SK-N-SH (cell line): ENCODE measurements around the gene MAST1. TPM values are rescaled to one million over a fixed set of nuclear protein-coding genes. Genes with fewer than 3 reads are reported as not detected.

Experiments used
- CTCF ChIA-PET: fragments of 300-600, 350-600 bp; formaldehyde crosslinking; extraction: SDS; loops from one replicate; lab custom pipeline; 2021; lab: Yijun Ruan, JAX
- POLR2A ChIA-PET: fragments of 350-600 bp; sonication (Branson Sonifier 250); formaldehyde crosslinking; extraction: SDS; loops from one replicate; lab custom pipeline; 2020; ENCODE audit warnings: antibody characterized with exemption, inconsistent platforms; lab: Yijun Ruan, JAX
- DNase-seq: peaks from one replicate; pipeline ENCODE4 v3.0.0; 2012
- H2AFZ ChIP-seq: fragments of 200-600 bp; sonication (generic); 2 replicates; pipeline ENCODE4 v1.8.1; 2016; ENCODE audit warnings: antibody characterized with exemption, mild to moderate bottlenecking, low read depth
- H3F3A ChIP-seq: fragments of 200-600 bp; sonication (generic); replicated peaks from 2 replicates; pipeline ENCODE3; 2016; ENCODE audit warnings: antibody characterized with exemption, mild to moderate bottlenecking; ENCODE audit not compliant: insufficient read depth
- H3K27ac ChIP-seq, 2 experiments: fragments of 200-500 bp in 1 of 2; fragments of 200-600 bp in 1 of 2; sonication (Bioruptor generic) in 1 of 2; sonication (generic), shearing (Covaris generic) in 1 of 2; 2 replicates each; pipeline versions ENCODE4 v1.5.1 to v1.6.1; 2014 to 2016; ENCODE audit warnings: low read depth in 2 of 2, inconsistent platforms in 1 of 2, low read length in 1 of 2, mild to moderate bottlenecking in 1 of 2, mixed read lengths in 1 of 2
- H3K27me3 ChIP-seq: fragments of 200-600 bp; sonication (generic), shearing (Covaris generic); 2 replicates; pipeline ENCODE4 v1.6.1; 2016; ENCODE audit warnings: mixed run types; ENCODE audit not compliant: insufficient read depth
- H3K36me3 ChIP-seq, 2 experiments: fragments of 200-500 bp in 1 of 2; fragments of 200-600 bp in 1 of 2; sonication (Bioruptor generic) in 1 of 2; sonication (generic) in 1 of 2; replicated peaks in 1 of 2; 2 replicates each; pipeline versions ENCODE3 to v1.5.1; 2014 to 2016; ENCODE audit warnings: low read length in 1 of 2, mild to moderate bottlenecking in 1 of 2; ENCODE audit not compliant: insufficient read depth in 2 of 2, control insufficient read depth in 1 of 2
- H3K4me1 ChIP-seq, 2 experiments: fragments of 200-500 bp in 1 of 2; fragments of 200-600 bp in 1 of 2; sonication (Bioruptor generic) in 1 of 2; sonication (generic), shearing (Covaris generic) in 1 of 2; 2 replicates each; pipeline versions ENCODE4 v1.5.1 to v1.6.1; 2014 to 2016; ENCODE audit warnings: low read depth in 1 of 2, low read length in 1 of 2, mixed run types in 1 of 2; ENCODE audit not compliant: insufficient read depth in 2 of 2, control insufficient read depth in 1 of 2
- H3K4me2 ChIP-seq: fragments of 200-600 bp; sonication (generic), shearing (Covaris generic); 2 replicates; pipeline ENCODE4 v1.6.1; 2017; ENCODE audit warnings: mixed run types
- H3K4me3 ChIP-seq, 2 experiments: fragments of 200-500 bp in 1 of 2; fragments of 200-600 bp in 1 of 2; sonication (Bioruptor generic) in 1 of 2; sonication (generic), shearing (Covaris generic) in 1 of 2; 2 replicates each; pipeline versions ENCODE4 v1.5.1 to v1.8.1; 2014 to 2016; ENCODE audit warnings: low read depth in 2 of 2, inconsistent platforms in 1 of 2, low read length in 1 of 2, mild to moderate bottlenecking in 1 of 2, mixed read lengths in 1 of 2, moderate library complexity in 1 of 2
- H3K79me2 ChIP-seq: fragments of 200-600 bp; sonication (generic); 2 replicates; pipeline ENCODE4 v1.8.1; 2017; ENCODE audit warnings: mild to moderate bottlenecking; ENCODE audit not compliant: insufficient read depth
- H3K9ac ChIP-seq: fragments of 200-600 bp; sonication (generic); 2 replicates; pipeline ENCODE4 v1.6.1; 2017; ENCODE audit warnings: mixed run types
- H3K9me2 ChIP-seq: fragments of 200-600 bp; sonication (generic); 2 replicates; pipeline ENCODE4 v1.6.1; 2017; ENCODE audit warnings: mixed run types
- H3K9me3 ChIP-seq: fragments of 200-600 bp; sonication (generic); 2 replicates; pipeline ENCODE4 v1.6.1; 2017; ENCODE audit warnings: mixed run types, mild to moderate bottlenecking, moderate library complexity
- H4K20me1 ChIP-seq: fragments of 200-600 bp; sonication (generic); 2 replicates; pipeline ENCODE4 v1.6.1; 2017; ENCODE audit warnings: mild to moderate bottlenecking, mixed run types; ENCODE audit not compliant: insufficient read depth
- ELF1 ChIP-seq: IDR thresholded peaks from 2 replicates; pipeline ENCODE4 v1.4.0; 2012
- FOSL2 ChIP-seq: IDR thresholded peaks from 2 replicates; pipeline ENCODE4 v1.4.0; 2012; ENCODE audit warnings: low read depth, mild to moderate bottlenecking, moderate library complexity, borderline replicate concordance
- IRF3 ChIP-seq: fragments of 150-350 bp; IDR thresholded peaks from 2 replicates; pipeline ENCODE4 v1.6.1; 2016; ENCODE audit warnings: mild to moderate bottlenecking, low read depth, low read length
- MXI1 ChIP-seq: IDR thresholded peaks from 2 replicates; pipeline ENCODE4 v1.6.1; 2012; ENCODE audit warnings: mild to moderate bottlenecking, low read depth, low read length, improper control_type of control experiment
- NFIC ChIP-seq: IDR thresholded peaks from 2 replicates; pipeline ENCODE4 v1.4.0; 2012; ENCODE audit warnings: borderline replicate concordance
- RFX5 ChIP-seq: IDR thresholded peaks from 2 replicates; pipeline ENCODE4 v1.6.1; 2012; ENCODE audit warnings: mild to moderate bottlenecking, improper control_type of control experiment, low read length
- RXRA ChIP-seq: IDR thresholded peaks from 2 replicates; pipeline ENCODE4 v1.4.0; 2012; ENCODE audit warnings: low read depth, mild to moderate bottlenecking, borderline replicate concordance
- SMC3 ChIP-seq: IDR thresholded peaks from 2 replicates; pipeline ENCODE4 v1.6.1; 2012; ENCODE audit warnings: low read depth, low read length, improper control_type of control experiment
- USF1 ChIP-seq: IDR thresholded peaks from 2 replicates; pipeline ENCODE4 v1.4.0; 2012; ENCODE audit warnings: low read depth, borderline replicate concordance
- ZBTB33 ChIP-seq: IDR thresholded peaks from 2 replicates; pipeline ENCODE4 v1.4.0; 2012; ENCODE audit warnings: low read depth, borderline replicate concordance
- WGBS: methylation state at CpG from one replicate; pipeline ENCODE4 v1.1.6; 2017; ENCODE audit warnings: low lambda C conversion rate; 5-methylcytosine and 5-hydroxymethylcytosine counted together
- polyA plus RNA-seq, 3 experiments: library from polyadenylated mRNA; depleted of rRNA; stranded (reverse); fragments of >200 nt; gene quantifications; 2 replicates each; pipeline ENCODE4 v1.2.3, GENCODE V29; 2012
- TF ChIP-seq, protein P1 (sequence below): IDR thresholded peaks from 2 replicates; pipeline ENCODE4 v1.6.1; 2012; ENCODE audit warnings: mild to moderate bottlenecking, low read depth, low read length, moderate library complexity

The MAST1 gene
- polyA plus RNA-seq, 1 of the 3 experiments (the other 2 are of a cell fraction): 9.7 TPM

- Histone ChIP-seq H3K9me3 (no peaks in the 10 kb centered on the region), H2AFZ (no peak overlapping the region), H3K9me2 (no peaks in the 10 kb centered on the region), H3K4me1 (peaks cover 0 to 9% of the 10 kb centered on the region in 2 experiments; a peak in 1 of 4 replicates), H3F3A (peaks cover 6% of the 10 kb centered on the region), H3K27ac (no peak overlapping the region), H4K20me1 (no peaks in the 10 kb centered on the region), H3K9ac (no peak overlapping the region), H3K79me2 (no peaks in the 10 kb centered on the region), H3K27me3 (peaks cover 11% of the 10 kb centered on the region; the same call in 1 of the 2 replicates), H3K4me2 (no peak overlapping the region), H3K36me3 (peaks cover 0 to 3% of the 10 kb centered on the region in 2 experiments), H3K4me3 (no peak overlapping the region)
- TF ChIP-seq FOSL2 (no peak), USF1 (no peak), MXI1 (no peak), RXRA (no peak), IRF3 (no peak), ZBTB33 (no peak), NFIC (no peak), SMC3 (no peak), ELF1 (no peak), RFX5 (no peak)
- TF ChIP-seq, protein P1, sequence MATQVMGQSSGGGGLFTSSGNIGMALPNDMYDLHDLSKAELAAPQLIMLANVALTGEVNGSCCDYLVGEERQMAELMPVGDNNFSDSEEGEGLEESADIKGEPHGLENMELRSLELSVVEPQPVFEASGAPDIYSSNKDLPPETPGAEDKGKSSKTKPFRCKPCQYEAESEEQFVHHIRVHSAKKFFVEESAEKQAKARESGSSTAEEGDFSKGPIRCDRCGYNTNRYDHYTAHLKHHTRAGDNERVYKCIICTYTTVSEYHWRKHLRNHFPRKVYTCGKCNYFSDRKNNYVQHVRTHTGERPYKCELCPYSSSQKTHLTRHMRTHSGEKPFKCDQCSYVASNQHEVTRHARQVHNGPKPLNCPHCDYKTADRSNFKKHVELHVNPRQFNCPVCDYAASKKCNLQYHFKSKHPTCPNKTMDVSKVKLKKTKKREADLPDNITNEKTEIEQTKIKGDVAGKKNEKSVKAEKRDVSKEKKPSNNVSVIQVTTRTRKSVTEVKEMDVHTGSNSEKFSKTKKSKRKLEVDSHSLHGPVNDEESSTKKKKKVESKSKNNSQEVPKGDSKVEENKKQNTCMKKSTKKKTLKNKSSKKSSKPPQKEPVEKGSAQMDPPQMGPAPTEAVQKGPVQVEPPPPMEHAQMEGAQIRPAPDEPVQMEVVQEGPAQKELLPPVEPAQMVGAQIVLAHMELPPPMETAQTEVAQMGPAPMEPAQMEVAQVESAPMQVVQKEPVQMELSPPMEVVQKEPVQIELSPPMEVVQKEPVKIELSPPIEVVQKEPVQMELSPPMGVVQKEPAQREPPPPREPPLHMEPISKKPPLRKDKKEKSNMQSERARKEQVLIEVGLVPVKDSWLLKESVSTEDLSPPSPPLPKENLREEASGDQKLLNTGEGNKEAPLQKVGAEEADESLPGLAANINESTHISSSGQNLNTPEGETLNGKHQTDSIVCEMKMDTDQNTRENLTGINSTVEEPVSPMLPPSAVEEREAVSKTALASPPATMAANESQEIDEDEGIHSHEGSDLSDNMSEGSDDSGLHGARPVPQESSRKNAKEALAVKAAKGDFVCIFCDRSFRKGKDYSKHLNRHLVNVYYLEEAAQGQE: no peak
- ChIA-PET CTCF (interaction anchor here (0.7 to 5.4 kb wide), 8 partner anchors 25 to 211 kb away, joined by 3 to 28 read pairs (median 3); partner anchors contain the start of gene FARSA), POLR2A (interaction anchor here (0.6 to 3.0 kb wide), 3 partner anchors 8 to 82 kb away, joined by 4 to 21 read pairs (median 4); partner anchors contain the start of gene GCDH)
- WGBS: 79% methylated on average over 3 of the region's 3 CpGs
- DNase-seq: no peak
Measured at GRCh38 chr19:12882589-12882988, 44.3 kb downstream of the MAST1 start.
